Neural cell (in vitro differentiated cells): ENCODE data around the gene RILPL1. TPM values are rescaled to one million over a fixed set of nuclear protein-coding genes. Genes with fewer than 3 reads are reported as not detected.

ENCODE experiments used
- H2AFZ ChIP-seq: fragments of 200-600, 300-800 bp; sonication (generic), shearing (Covaris generic); 2 replicates; pipeline ENCODE4 v1.6.0; 2014; ENCODE audit warnings: low read depth, mild to moderate bottlenecking, antibody characterized with exemption, low read length, moderate library complexity
- H3F3A ChIP-seq: fragments of 200-600 bp; shearing (Covaris generic); 2 replicates; pipeline ENCODE4 v1.6.1; 2016; ENCODE audit warnings: mild to moderate bottlenecking, moderate library complexity, mixed read lengths, antibody characterized with exemption, low read length; ENCODE audit not compliant: insufficient read depth, poor library complexity, severe bottlenecking
- H3K27ac ChIP-seq: fragments of 200-600, 300-800 bp; sonication (generic), shearing (Covaris generic); 2 replicates; pipeline ENCODE4 v1.5.1; 2014; ENCODE audit warnings: mild to moderate bottlenecking, low read length, moderate library complexity
- H3K27me3 ChIP-seq: fragments of 300-800, 200-600 bp; sonication (generic), shearing (Covaris generic); 2 replicates; pipeline ENCODE4 v1.6.0; 2014; ENCODE audit warnings: mild to moderate bottlenecking, low read depth, low read length, moderate library complexity; ENCODE audit not compliant: insufficient read depth
- H3K36me3 ChIP-seq: fragments of 300-800, 200-600 bp; sonication (generic), shearing (Covaris generic); 2 replicates; pipeline ENCODE4 v1.5.1; 2014; ENCODE audit warnings: mild to moderate bottlenecking, antibody characterized with exemption, low read length, moderate library complexity; ENCODE audit not compliant: insufficient read depth
- H3K4me2 ChIP-seq: fragments of 300-800, 200-600 bp; sonication (generic), shearing (Covaris generic); 2 replicates; pipeline ENCODE4 v1.6.0; 2014; ENCODE audit warnings: mild to moderate bottlenecking, low read length
- H3K4me3 ChIP-seq: fragments of 300-800, 200-600 bp; sonication (generic), shearing (Covaris generic); 2 replicates; pipeline ENCODE4 v1.5.1; 2014; ENCODE audit warnings: mild to moderate bottlenecking, low read length, moderate library complexity
- H3K79me2 ChIP-seq: fragments of 200-600 bp; shearing (Covaris generic); replicated peaks from 2 replicates; pipeline ENCODE4 v1.6.0; 2014; ENCODE audit warnings: mild to moderate bottlenecking, low read length, moderate library complexity; ENCODE audit not compliant: insufficient read depth
- H3K9ac ChIP-seq: fragments of 300-800, 200-600 bp; sonication (generic), shearing (Covaris generic); 2 replicates; pipeline ENCODE4 v1.6.1; 2016; ENCODE audit warnings: mild to moderate bottlenecking, low read length, mixed read lengths
- H3K9me2 ChIP-seq: fragments of 200-600 bp; shearing (Covaris generic); 2 replicates; pipeline ENCODE4 v1.6.1; 2016; ENCODE audit warnings: mild to moderate bottlenecking, low read length, mixed read lengths; ENCODE audit not compliant: insufficient read depth
- H3K9me3 ChIP-seq: fragments of 200-600, 300-800 bp; sonication (generic), shearing (Covaris generic); 2 replicates; pipeline ENCODE4 v1.6.1; 2016; ENCODE audit warnings: mild to moderate bottlenecking, mixed run types, low read length, moderate library complexity, mixed read lengths
- H4K20me1 ChIP-seq: fragments of 200-600 bp; shearing (Covaris generic); 2 replicates; pipeline ENCODE4 v1.6.1; 2016; ENCODE audit warnings: mild to moderate bottlenecking, mixed run types; ENCODE audit not compliant: insufficient read depth
- EP300 ChIP-seq: fragments of 450-650 bp; conservative IDR thresholded peaks from 2 replicates; pipeline ENCODE4 v1.6.1; 2014; ENCODE audit warnings: antibody characterized with exemption, mild to moderate bottlenecking, moderate library complexity; ENCODE audit not compliant: poor library complexity, severe bottlenecking
- EZH2 ChIP-seq: fragments of 200-600, 300-800 bp; shearing (Covaris generic), sonication (generic); IDR thresholded peaks from 2 replicates; pipeline ENCODE4 v1.6.1; 2014; ENCODE audit warnings: antibody characterized with exemption, low read length, borderline replicate concordance, mild to moderate bottlenecking; ENCODE audit not compliant: insufficient read depth, poor library complexity, severe bottlenecking
- MXI1 ChIP-seq: fragments of 450-650 bp; conservative IDR thresholded peaks from 2 replicates; pipeline ENCODE4 v1.6.1; 2014; ENCODE audit warnings: antibody characterized with exemption, mild to moderate bottlenecking; ENCODE audit not compliant: poor library complexity, severe bottlenecking
- POLR2AphosphoS5 ChIP-seq: IDR thresholded peaks from 2 replicates; pipeline ENCODE4 v1.6.1; 2012
- RAD21 ChIP-seq: fragments of 450-650 bp; conservative IDR thresholded peaks from 2 replicates; pipeline ENCODE4 v1.6.1; 2014; ENCODE audit warnings: antibody characterized with exemption, mild to moderate bottlenecking, moderate library complexity
- SMC3 ChIP-seq: fragments of 450-650 bp; conservative IDR thresholded peaks from 2 replicates; pipeline ENCODE4 v1.6.1; 2014; ENCODE audit warnings: antibody characterized with exemption, mild to moderate bottlenecking, moderate library complexity; ENCODE audit not compliant: poor library complexity
- TAF1 ChIP-seq: IDR thresholded peaks from 2 replicates; pipeline ENCODE4 v1.6.1; 2012; ENCODE audit warnings: low read depth
- polyA plus RNA-seq: library from polyadenylated mRNA; depleted of rRNA; stranded (reverse); fragments of >200 nt; gene quantifications from 2 replicates; pipeline ENCODE4 v1.2.3, GENCODE V29; 2014
- TF ChIP-seq, protein P1 (sequence below): fragments of 450-650 bp; IDR thresholded peaks from 2 replicates; pipeline ENCODE4 v1.5.1; 2014; ENCODE audit warnings: antibody characterized with exemption, mild to moderate bottlenecking, moderate library complexity; ENCODE audit not compliant: poor library complexity, severe bottlenecking
- TF ChIP-seq, protein P2 (sequence below): IDR thresholded peaks from 2 replicates; pipeline ENCODE4 v1.6.1; 2012; ENCODE audit warnings: borderline replicate concordance

Gene RILPL1
- polyA plus RNA-seq, 1 donor from 2014 or later: 1.4 TPM

DNA sequence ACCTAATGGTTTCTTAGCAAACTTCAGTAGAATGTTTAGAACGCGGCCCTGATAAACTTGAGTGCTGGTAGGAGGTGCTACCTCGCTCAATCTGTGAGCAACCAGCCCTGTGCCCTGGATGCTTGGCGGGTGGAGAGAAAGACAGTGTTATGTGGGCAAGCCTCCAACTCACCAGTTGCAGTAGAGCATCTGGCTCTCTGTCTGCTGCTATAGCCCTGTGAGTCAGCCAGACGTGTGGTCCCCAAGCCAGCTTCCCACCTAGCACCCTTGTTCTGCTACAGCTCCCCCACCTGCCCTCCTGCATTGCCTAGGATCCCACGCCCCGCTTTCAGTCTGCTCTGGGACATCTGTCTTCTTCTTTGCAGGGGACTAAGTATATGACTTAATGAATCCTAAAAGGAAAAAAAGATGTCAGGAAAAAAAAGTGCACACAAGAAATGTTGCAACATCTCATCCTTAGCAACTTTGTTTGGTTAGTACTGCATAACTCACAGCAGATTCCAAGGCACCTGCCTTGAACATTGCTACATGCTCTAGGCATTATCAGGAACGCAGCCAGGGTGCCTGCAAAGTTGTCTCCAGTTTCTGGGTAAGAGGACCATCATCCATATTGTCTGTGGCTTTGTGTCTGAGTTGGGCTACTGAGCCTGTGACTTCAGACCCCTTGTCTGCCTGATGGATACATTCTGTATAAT is 62.0 kb downstream of the RILPL1 start:
- Histone ChIP-seq H3K9ac (no peak overlapping the region), H3K4me2 (no peak overlapping the region), H3K79me2 (no peaks in the 10 kb centered on the region), H3K4me3 (no peak overlapping the region), H3K27me3 (no peaks in the 10 kb centered on the region), H4K20me1 (no peaks in the 10 kb centered on the region), H3K9me2 (no peaks in the 10 kb centered on the region), H2AFZ (no peak overlapping the region), H3K27ac (no peak overlapping the region), H3F3A (no peaks in the 10 kb centered on the region), H3K36me3 (peaks cover 9% of the 10 kb centered on the region), H3K9me3 (no peaks in the 10 kb centered on the region)
- TF ChIP-seq POLR2AphosphoS5 (no peak), EZH2 (no peak), MXI1 (no peak), EP300 (no peak), TAF1 (no peak), SMC3 (no peak), RAD21 (no peak)
- TF ChIP-seq, protein P1, sequence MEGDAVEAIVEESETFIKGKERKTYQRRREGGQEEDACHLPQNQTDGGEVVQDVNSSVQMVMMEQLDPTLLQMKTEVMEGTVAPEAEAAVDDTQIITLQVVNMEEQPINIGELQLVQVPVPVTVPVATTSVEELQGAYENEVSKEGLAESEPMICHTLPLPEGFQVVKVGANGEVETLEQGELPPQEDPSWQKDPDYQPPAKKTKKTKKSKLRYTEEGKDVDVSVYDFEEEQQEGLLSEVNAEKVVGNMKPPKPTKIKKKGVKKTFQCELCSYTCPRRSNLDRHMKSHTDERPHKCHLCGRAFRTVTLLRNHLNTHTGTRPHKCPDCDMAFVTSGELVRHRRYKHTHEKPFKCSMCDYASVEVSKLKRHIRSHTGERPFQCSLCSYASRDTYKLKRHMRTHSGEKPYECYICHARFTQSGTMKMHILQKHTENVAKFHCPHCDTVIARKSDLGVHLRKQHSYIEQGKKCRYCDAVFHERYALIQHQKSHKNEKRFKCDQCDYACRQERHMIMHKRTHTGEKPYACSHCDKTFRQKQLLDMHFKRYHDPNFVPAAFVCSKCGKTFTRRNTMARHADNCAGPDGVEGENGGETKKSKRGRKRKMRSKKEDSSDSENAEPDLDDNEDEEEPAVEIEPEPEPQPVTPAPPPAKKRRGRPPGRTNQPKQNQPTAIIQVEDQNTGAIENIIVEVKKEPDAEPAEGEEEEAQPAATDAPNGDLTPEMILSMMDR: no peak
- TF ChIP-seq, protein P2, sequence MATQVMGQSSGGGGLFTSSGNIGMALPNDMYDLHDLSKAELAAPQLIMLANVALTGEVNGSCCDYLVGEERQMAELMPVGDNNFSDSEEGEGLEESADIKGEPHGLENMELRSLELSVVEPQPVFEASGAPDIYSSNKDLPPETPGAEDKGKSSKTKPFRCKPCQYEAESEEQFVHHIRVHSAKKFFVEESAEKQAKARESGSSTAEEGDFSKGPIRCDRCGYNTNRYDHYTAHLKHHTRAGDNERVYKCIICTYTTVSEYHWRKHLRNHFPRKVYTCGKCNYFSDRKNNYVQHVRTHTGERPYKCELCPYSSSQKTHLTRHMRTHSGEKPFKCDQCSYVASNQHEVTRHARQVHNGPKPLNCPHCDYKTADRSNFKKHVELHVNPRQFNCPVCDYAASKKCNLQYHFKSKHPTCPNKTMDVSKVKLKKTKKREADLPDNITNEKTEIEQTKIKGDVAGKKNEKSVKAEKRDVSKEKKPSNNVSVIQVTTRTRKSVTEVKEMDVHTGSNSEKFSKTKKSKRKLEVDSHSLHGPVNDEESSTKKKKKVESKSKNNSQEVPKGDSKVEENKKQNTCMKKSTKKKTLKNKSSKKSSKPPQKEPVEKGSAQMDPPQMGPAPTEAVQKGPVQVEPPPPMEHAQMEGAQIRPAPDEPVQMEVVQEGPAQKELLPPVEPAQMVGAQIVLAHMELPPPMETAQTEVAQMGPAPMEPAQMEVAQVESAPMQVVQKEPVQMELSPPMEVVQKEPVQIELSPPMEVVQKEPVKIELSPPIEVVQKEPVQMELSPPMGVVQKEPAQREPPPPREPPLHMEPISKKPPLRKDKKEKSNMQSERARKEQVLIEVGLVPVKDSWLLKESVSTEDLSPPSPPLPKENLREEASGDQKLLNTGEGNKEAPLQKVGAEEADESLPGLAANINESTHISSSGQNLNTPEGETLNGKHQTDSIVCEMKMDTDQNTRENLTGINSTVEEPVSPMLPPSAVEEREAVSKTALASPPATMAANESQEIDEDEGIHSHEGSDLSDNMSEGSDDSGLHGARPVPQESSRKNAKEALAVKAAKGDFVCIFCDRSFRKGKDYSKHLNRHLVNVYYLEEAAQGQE: no peak

DNA sequence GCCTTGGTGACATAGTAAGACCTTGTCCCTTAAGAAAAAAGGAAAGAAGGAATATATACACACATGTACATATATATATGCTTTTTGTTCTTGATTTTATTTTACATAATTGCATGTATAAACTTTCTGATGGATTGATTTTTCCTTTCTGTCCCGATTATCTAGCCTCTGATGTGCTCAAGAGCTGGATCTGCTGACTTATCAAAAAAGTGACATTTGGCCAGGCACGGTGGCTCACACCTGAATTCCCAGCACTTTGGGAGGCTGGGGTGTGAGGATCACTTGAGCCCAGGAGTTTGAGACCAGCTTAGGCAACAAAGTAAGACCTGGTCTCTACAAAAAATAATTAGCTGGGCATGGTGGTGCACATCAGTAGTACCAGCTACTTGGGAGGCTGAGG is 63.5 kb downstream of the RILPL1 start:
- Histone ChIP-seq H3K4me3 (no peak overlapping the region), H3K9ac (no peak overlapping the region), H3K79me2 (no peaks in the 10 kb centered on the region), H3K9me3 (no peaks in the 10 kb centered on the region), H2AFZ (no peak overlapping the region), H3K9me2 (no peaks in the 10 kb centered on the region), H4K20me1 (no peaks in the 10 kb centered on the region), H3K36me3 (peaks cover 9% of the 10 kb centered on the region), H3K4me2 (no peak overlapping the region), H3K27me3 (no peaks in the 10 kb centered on the region), H3F3A (no peaks in the 10 kb centered on the region), H3K27ac (no peak overlapping the region)
- TF ChIP-seq TAF1: no peak
- no peak for TF ChIP-seq MXI1
- TF ChIP-seq EP300: no peak
- TF ChIP-seq, protein P1: no peak
- no peak for TF ChIP-seq RAD21
- TF ChIP-seq, protein P2: no peak
- TF ChIP-seq EZH2: no peak
- no peak for TF ChIP-seq SMC3
- no peak for TF ChIP-seq POLR2AphosphoS5
